PC-9 (cell line): ENCODE data around the gene RPS3.

Experiments
- EZH2 ChIP-seq: fragments of 200-600 bp; sonication (generic); IDR thresholded peaks from 2 replicates; pipeline ENCODE4 v1.8.0; 2017; ENCODE audit warnings: antibody characterized with exemption, low read depth
- TF ChIP-seq, protein P1 (sequence below): fragments of 200-600 bp; sonication (generic); conservative IDR thresholded peaks from 2 replicates; pipeline ENCODE4 v1.6.1; 2017; ENCODE audit warnings: mixed run types, antibody characterized with exemption, mild to moderate bottlenecking, moderate library complexity

DNA sequence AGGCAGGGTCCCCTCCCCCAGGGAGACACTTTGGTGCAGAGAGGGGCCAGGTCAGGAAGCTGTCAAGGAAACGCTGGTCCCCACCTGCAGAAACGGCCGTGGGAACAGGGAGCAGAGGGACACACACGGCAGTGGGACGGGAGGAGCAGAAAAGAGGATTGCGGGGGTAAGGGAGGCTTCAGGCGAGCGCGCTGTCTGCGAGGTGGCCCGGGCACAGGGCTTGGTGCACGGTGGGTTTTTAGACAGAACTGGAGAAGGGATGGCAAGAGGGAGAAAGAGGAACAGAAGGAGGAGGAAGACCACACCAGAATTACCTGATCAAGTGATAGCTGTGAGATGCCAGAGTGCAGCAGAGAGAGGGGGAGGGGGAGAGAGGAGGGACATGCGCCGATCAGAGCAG, 39.7 kb downstream of the RPS3 start:
- TF ChIP-seq, protein P1, sequence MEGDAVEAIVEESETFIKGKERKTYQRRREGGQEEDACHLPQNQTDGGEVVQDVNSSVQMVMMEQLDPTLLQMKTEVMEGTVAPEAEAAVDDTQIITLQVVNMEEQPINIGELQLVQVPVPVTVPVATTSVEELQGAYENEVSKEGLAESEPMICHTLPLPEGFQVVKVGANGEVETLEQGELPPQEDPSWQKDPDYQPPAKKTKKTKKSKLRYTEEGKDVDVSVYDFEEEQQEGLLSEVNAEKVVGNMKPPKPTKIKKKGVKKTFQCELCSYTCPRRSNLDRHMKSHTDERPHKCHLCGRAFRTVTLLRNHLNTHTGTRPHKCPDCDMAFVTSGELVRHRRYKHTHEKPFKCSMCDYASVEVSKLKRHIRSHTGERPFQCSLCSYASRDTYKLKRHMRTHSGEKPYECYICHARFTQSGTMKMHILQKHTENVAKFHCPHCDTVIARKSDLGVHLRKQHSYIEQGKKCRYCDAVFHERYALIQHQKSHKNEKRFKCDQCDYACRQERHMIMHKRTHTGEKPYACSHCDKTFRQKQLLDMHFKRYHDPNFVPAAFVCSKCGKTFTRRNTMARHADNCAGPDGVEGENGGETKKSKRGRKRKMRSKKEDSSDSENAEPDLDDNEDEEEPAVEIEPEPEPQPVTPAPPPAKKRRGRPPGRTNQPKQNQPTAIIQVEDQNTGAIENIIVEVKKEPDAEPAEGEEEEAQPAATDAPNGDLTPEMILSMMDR = no peak
- TF ChIP-seq EZH2 = no peak
